Peyer's patch (tissue), 4 donors: ENCODE results near the gene NOL9. TPM values are rescaled to one million over a fixed set of nuclear protein-coding genes. Genes with fewer than 3 reads are reported as not detected.

Source experiments
- DNase-seq, 3 donors: peaks; one replicate each; pipeline ENCODE4 v3.0.0-alpha.2; 2017 to 2019
- H3K27ac ChIP-seq, 4 donors: fragments of 200-600 bp; sonication (generic); one replicate each; pipeline ENCODE4 v1.5.1; 2016 to 2019
- H3K27me3 ChIP-seq, 2 donors: fragments of 200-600 bp; sonication (generic); one replicate each; pipeline ENCODE4 v1.5.1; 2019
- H3K36me3 ChIP-seq, 3 donors: fragments of 200-600 bp; sonication (generic); one replicate each; pipeline ENCODE4 v1.5.1; 2016 to 2019
- H3K4me1 ChIP-seq, 4 donors: fragments of 200-600 bp; sonication (generic); one replicate each; pipeline ENCODE4 v1.5.1; 2016 to 2019
- H3K4me3 ChIP-seq, 4 donors: fragments of 200-600 bp; sonication (generic); 1 replicate in 3 of 4; 2 replicates in 1 of 4; pipeline ENCODE4 v1.5.1; 2016 to 2019; ENCODE audit warnings: mild to moderate bottlenecking in 1 of 4
- H3K9me3 ChIP-seq, 4 donors: fragments of 200-600 bp; sonication (generic); one replicate each; pipeline ENCODE4 v1.5.1; 2016 to 2019; ENCODE audit warnings: mild to moderate bottlenecking in 1 of 4
- CTCF ChIP-seq, 6 experiments: fragments of 450-650 bp in 4 of 6; fragments of 200-600 bp in 2 of 6; sonication (generic) in 1 of 6; IDR thresholded peaks; one replicate each; pipeline ENCODE4 v1.5.1; 2017 to 2019; ENCODE audit warnings: antibody characterized with exemption in 6 of 6, mild to moderate bottlenecking in 3 of 6, moderate library complexity in 1 of 6
- POLR2A ChIP-seq, 2 donors: fragments of 450-650 bp; IDR thresholded peaks; one replicate each; pipeline ENCODE4 v1.5.1; 2017; ENCODE audit warnings: antibody characterized with exemption in 2 of 2, mild to moderate bottlenecking in 2 of 2, moderate library complexity in 2 of 2
- total RNA-seq, 4 donors: library from RNA; depleted of rRNA; stranded (reverse); fragments of >200 nt; gene quantifications; one replicate each; pipeline ENCODE4 v1.1.0, GENCODE V29; 2016

The NOL9 gene
- total RNA-seq, 4 donors from 2014 or later: 19.0 to 28.0 (median 22.5) TPM

- no peaks in the 10 kb centered on the region for H3K9me3 ChIP-seq
- peak; percentile 77 to 94 (median 90) for DNase-seq
- TF ChIP-seq CTCF (IDR thresholded peaks at IDR 0.05) (peak; percentile 67 to 87 (median 84)), POLR2A (IDR thresholded peaks at IDR 0.05) (no peak)
- H3K27ac ChIP-seq: no peak overlapping the region
- peaks cover 0 to 16% of the 10 kb centered on the region in 2 donors for H3K27me3 ChIP-seq
- H3K4me3 ChIP-seq: peak overlapping the region in 1 of 4 donors; percentile 6
- H3K36me3 ChIP-seq: no peaks in the 10 kb centered on the region
- H3K4me1 ChIP-seq: peaks cover 0 to 44% (median 12%) of the 10 kb centered on the region in 4 donors
Measured at GRCh38 chr1:6486433-6487011, 67.8 kb downstream of the NOL9 start.

- H3K4me3 ChIP-seq: peak overlapping the region; percentile 18 to 54 (median 40)
- H3K27ac ChIP-seq: peak overlapping the region in 1 of 4 donors; percentile 11
- no peaks in the 10 kb centered on the region for H3K36me3 ChIP-seq
- no peak for DNase-seq
- peaks cover 0 to 16% of the 10 kb centered on the region in 2 donors for H3K27me3 ChIP-seq
- H3K9me3 ChIP-seq: no peaks in the 10 kb centered on the region
- H3K4me1 ChIP-seq: peaks cover 0 to 35% (median 10%) of the 10 kb centered on the region in 4 donors
- TF ChIP-seq CTCF (IDR thresholded peaks at IDR 0.05): no peak
- no peak for TF ChIP-seq POLR2A (IDR thresholded peaks at IDR 0.05)
Measured at GRCh38 chr1:6485168-6486101, 68.9 kb downstream of the NOL9 start.

GRCh38 chr1:6484826-6485167 is 69.5 kb downstream of the NOL9 start:
- H3K4me1 ChIP-seq: peaks cover 0 to 29% (median 8%) of the 10 kb centered on the region in 4 donors

GRCh38 chr1:6483761-6484117 is 70.6 kb downstream of the NOL9 start:
- H3K9me3 ChIP-seq: no peaks in the 10 kb centered on the region
- H3K27me3 ChIP-seq: peaks cover 0 to 16% of the 10 kb centered on the region in 2 donors
- DNase-seq: no peak
- TF ChIP-seq CTCF (IDR thresholded peaks at IDR 0.05) (no peak), POLR2A (IDR thresholded peaks at IDR 0.05) (no peak)
- no peaks in the 10 kb centered on the region for H3K36me3 ChIP-seq
- H3K4me1 ChIP-seq: peaks cover 0 to 20% (median 8%) of the 10 kb centered on the region in 4 donors
- H3K27ac ChIP-seq: no peak overlapping the region
- H3K4me3 ChIP-seq: no peak overlapping the region

More at GRCh38 chr1:6484826-6485167, 69.5 kb downstream of the NOL9 start:
- TF ChIP-seq POLR2A (IDR thresholded peaks at IDR 0.05) (no peak), CTCF (IDR thresholded peaks at IDR 0.05) (no peak)
- DNase-seq: no peak
- no peaks in the 10 kb centered on the region for H3K36me3 ChIP-seq
- H3K4me3 ChIP-seq: peak overlapping the region; percentile 18 to 54 (median 40)
- peaks cover 0 to 16% of the 10 kb centered on the region in 2 donors for H3K27me3 ChIP-seq
- H3K9me3 ChIP-seq: no peaks in the 10 kb centered on the region
- H3K27ac ChIP-seq: peak overlapping the region in 1 of 4 donors; percentile 11

GRCh38 chr1:6483017-6483760 is 71.1 kb downstream of the NOL9 start:
- H3K4me3 ChIP-seq: no peak overlapping the region
- H3K27ac ChIP-seq: peak overlapping the region in 1 of 4 donors; percentile 60
- DNase-seq: peak in 2 of 3 donors; percentile 82 to 84
- no peaks in the 10 kb centered on the region for H3K9me3 ChIP-seq
- H3K27me3 ChIP-seq: peaks cover 0 to 16% of the 10 kb centered on the region in 2 donors
- TF ChIP-seq POLR2A (IDR thresholded peaks at IDR 0.05) (no peak), CTCF (IDR thresholded peaks at IDR 0.05) (peak in 2 of 6 experiments; percentile 8 to 29)
- H3K36me3 ChIP-seq: no peaks in the 10 kb centered on the region
- peaks cover 0 to 20% (median 8%) of the 10 kb centered on the region in 4 donors for H3K4me1 ChIP-seq
